PC-9 (cell line): ENCODE measurements around the gene SEC14L6.

Experiments
- EZH2 ChIP-seq: fragments of 200-600 bp; sonication (generic); IDR thresholded peaks from 2 replicates; pipeline ENCODE4 v1.8.0; 2017; ENCODE audit warnings: antibody characterized with exemption, low read depth
- TF ChIP-seq, protein P1 (sequence below): fragments of 200-600 bp; sonication (generic); conservative IDR thresholded peaks from 2 replicates; pipeline ENCODE4 v1.6.1; 2017; ENCODE audit warnings: mixed run types, antibody characterized with exemption, mild to moderate bottlenecking, moderate library complexity

DNA sequence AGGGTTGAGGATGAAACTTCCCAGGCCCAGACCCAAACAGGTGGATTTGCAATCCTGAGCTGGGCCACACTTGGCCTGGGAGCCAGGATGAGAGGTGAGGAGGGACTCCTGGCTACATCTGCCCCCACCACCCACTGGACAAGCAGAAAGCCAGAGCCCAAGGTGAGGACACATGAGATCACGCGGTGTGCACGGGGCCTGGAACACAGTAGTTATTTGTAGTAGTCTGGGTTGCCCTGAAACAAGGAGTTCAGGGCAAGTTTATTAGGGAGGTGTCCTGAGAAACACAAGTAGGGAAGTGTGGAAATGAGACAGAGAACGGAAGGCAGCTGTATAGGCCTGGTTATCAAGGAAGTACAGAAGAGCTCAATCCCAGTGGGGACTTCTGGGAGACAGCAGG, 647 bp upstream of the SEC14L6 start:
- TF ChIP-seq, protein P1, sequence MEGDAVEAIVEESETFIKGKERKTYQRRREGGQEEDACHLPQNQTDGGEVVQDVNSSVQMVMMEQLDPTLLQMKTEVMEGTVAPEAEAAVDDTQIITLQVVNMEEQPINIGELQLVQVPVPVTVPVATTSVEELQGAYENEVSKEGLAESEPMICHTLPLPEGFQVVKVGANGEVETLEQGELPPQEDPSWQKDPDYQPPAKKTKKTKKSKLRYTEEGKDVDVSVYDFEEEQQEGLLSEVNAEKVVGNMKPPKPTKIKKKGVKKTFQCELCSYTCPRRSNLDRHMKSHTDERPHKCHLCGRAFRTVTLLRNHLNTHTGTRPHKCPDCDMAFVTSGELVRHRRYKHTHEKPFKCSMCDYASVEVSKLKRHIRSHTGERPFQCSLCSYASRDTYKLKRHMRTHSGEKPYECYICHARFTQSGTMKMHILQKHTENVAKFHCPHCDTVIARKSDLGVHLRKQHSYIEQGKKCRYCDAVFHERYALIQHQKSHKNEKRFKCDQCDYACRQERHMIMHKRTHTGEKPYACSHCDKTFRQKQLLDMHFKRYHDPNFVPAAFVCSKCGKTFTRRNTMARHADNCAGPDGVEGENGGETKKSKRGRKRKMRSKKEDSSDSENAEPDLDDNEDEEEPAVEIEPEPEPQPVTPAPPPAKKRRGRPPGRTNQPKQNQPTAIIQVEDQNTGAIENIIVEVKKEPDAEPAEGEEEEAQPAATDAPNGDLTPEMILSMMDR: no peak
- no peak for TF ChIP-seq EZH2
